Measurements from ENCODE around the gene MAPK8IP3.

The MAPK8IP3 gene

GRCh38 chr16:1705688-1706385 lies at the start of gene MAPK8IP3:
TSS of gene MAPK8IP3 (plus strand) at chr16:1706195. CDS start at chr16:1706340, 145 bp downstream.
- peak; percentile 100 for DNase-seq

- no peak for DNase-seq
These were observed 49.0 kb upstream of the MAPK8IP3 start for GRCh38 chr16:1656808-1657617.

- no peak for DNase-seq
These were observed 48.2 kb upstream of the MAPK8IP3 start for GRCh38 chr16:1657841-1658240.

- DNase-seq = no peak
These were observed 47.0 kb upstream of the MAPK8IP3 start for GRCh38 chr16:1659031-1659430.

GRCh38 chr16:1661826-1662225 lies 44.2 kb upstream of the MAPK8IP3 start:
- no peak for DNase-seq

GRCh38 chr16:1662543-1662942 lies 43.5 kb upstream of the MAPK8IP3 start:
- no peak for DNase-seq

GRCh38 chr16:1665829-1666228 lies 40.2 kb upstream of the MAPK8IP3 start:
- no peak for DNase-seq

GRCh38 chr16:1666316-1666715 lies 39.7 kb upstream of the MAPK8IP3 start:
- no peak for DNase-seq

- DNase-seq = no peak
These were observed 38.7 kb upstream of the MAPK8IP3 start for GRCh38 chr16:1667271-1667670.

- no peak for DNase-seq
These were observed 38.1 kb upstream of the MAPK8IP3 start for GRCh38 chr16:1667916-1668315.

GRCh38 chr16:1668612-1669319 lies 37.2 kb upstream of the MAPK8IP3 start:
- no peak for DNase-seq

GRCh38 chr16:1669698-1670097 lies 36.3 kb upstream of the MAPK8IP3 start:
- no peak for DNase-seq

- DNase-seq = no peak
These were observed 35.6 kb upstream of the MAPK8IP3 start for GRCh38 chr16:1670371-1670770.

GRCh38 chr16:1670866-1671265 lies 35.1 kb upstream of the MAPK8IP3 start:
- no peak for DNase-seq

GRCh38 chr16:1673424-1674151 lies 32.4 kb upstream of the MAPK8IP3 start:
- DNase-seq = no peak

GRCh38 chr16:1674306-1674705 lies 31.7 kb upstream of the MAPK8IP3 start:
- DNase-seq = no peak

- DNase-seq = no peak
These were observed 31.0 kb upstream of the MAPK8IP3 start for GRCh38 chr16:1674751-1675664.

GRCh38 chr16:1676661-1677060 lies 29.3 kb upstream of the MAPK8IP3 start:
- no peak for DNase-seq

GRCh38 chr16:1677339-1677738 lies 28.7 kb upstream of the MAPK8IP3 start:
- DNase-seq = no peak

- DNase-seq = peak; percentile 97
These were observed 28.0 kb upstream of the MAPK8IP3 start, which contains the start of gene JPT2 for GRCh38 chr16:1677942-1678499. TSS of gene JPT2 (plus strand) at chr16:1678279. CDS start at chr16:1678313, 34 bp downstream.

- peak; percentile 78 for DNase-seq
These were observed 27.4 kb upstream of the MAPK8IP3 start for GRCh38 chr16:1678500-1679098.

Data from activated CD8-positive, alpha-beta memory T cell treated with anti-CD3 and anti-CD28 coated beads for 24 hours (primary cell).